ENCODE data around the gene SYTL2. TPM values are rescaled to one million over a fixed set of nuclear protein-coding genes. Genes with fewer than 3 reads are reported as not detected.
"Not testable (repeated sequence)": the region's sequence is repeated elsewhere in the genome, so short reads cannot be mapped to it uniquely, and the experiment has no call there.

Gene SYTL2, protein sequence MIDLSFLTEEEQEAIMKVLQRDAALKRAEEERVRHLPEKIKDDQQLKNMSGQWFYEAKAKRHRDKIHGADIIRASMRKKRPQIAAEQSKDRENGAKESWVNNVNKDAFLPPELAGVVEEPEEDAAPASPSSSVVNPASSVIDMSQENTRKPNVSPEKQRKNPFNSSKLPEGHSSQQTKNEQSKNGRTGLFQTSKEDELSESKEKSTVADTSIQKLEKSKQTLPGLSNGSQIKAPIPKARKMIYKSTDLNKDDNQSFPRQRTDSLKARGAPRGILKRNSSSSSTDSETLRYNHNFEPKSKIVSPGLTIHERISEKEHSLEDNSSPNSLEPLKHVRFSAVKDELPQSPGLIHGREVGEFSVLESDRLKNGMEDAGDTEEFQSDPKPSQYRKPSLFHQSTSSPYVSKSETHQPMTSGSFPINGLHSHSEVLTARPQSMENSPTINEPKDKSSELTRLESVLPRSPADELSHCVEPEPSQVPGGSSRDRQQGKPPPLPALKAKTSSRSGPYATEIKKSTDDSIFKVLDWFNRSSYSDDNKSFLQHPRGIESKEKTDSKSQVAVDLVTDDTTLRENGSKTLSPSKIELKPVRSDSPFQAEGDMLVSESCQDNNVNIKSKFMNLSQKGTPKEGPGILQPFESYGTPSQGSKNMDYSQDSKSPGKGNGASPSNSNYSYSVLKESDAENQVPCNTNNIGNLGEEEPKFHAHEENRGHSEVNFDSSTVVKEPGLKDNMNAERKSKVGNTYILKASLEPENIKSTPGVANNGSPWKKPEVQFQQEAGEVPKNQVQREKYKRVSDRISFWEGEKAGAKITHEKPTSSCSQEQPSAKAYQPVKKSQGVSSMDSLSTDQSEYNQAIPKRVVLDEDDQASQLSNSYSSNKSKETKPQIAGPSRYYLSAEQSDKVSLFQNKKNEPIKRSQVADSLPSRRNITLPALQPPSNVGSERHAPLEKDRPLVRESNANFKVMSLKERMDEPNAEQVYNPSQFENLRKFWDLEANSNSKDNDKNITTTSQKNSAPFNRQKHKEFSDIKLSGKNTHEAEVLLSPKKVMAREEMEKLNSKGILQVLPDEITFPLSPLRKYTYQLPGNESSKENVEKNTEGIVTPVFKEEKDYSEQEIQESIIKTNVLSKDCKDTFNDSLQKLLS (N-terminal part only)
- total RNA-seq: 17.4 TPM

DNA sequence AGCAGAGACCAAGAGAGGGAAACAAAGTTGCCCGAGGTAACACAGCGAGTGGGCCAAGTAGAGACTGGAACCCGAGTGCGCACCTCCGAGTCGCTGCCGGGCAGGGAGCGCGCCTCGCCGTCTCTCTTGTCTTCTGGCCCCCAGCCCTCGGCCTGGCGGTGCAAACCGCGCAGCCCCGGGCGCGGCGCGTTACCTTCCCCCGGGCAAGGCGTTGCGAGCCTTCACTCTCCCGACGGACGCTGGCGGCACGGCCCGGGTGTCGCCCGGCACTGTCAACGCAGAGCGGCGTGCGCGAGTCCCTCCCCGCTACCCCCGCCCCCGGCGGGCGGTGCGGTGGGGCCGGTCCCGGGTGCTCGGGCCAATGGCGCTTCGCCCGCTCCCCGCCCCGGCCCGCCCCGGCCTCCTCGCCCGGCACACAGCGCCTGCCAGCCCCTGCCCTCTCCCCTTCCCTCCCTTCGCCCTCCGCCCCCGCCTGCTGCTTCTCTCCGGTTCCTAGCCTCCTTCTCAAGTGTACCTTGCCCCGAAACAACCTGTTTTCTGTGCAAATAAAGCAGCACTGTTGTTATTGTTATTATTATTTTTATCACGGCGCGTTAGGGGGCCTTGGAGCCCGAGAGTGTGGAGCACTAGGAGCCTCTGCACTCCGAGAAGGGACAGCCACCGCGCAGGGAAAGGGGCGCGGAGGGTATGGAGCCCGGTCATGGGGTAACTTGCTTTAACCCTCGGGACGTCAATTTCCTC, at the start of gene SYTL2:
Gene SYTL2, minus strand, starts transcription at position 271 of the 741 bp plus-strand sequence. CDS start 53,416 bp downstream, outside the sequence.
- H3K4me3 ChIP-seq: peak within 1 kb of the TSS; percentile 64 to 65
- DNase-seq (ENCODE audit: extremely low spot score in 2 of 2): no peak
- H3K4me1 ChIP-seq: peaks cover 12% of the 10 kb centered on the region
- H3K36me3 ChIP-seq: no peaks in the 10 kb centered on the region
- no peaks in the 10 kb centered on the region for H3K9me3 ChIP-seq
- TF ChIP-seq POLR2AphosphoS5 (IDR thresholded peaks at IDR 0.05; ENCODE audit: insufficient read depth in 1 of 2, low read depth in 1 of 2): peak in 1 of 2 donors; percentile 82
- peak in 1 of 2 donors; percentile 58 for TF ChIP-seq POLR2A (IDR thresholded peaks at IDR 0.05)
- TF ChIP-seq, protein P1, sequence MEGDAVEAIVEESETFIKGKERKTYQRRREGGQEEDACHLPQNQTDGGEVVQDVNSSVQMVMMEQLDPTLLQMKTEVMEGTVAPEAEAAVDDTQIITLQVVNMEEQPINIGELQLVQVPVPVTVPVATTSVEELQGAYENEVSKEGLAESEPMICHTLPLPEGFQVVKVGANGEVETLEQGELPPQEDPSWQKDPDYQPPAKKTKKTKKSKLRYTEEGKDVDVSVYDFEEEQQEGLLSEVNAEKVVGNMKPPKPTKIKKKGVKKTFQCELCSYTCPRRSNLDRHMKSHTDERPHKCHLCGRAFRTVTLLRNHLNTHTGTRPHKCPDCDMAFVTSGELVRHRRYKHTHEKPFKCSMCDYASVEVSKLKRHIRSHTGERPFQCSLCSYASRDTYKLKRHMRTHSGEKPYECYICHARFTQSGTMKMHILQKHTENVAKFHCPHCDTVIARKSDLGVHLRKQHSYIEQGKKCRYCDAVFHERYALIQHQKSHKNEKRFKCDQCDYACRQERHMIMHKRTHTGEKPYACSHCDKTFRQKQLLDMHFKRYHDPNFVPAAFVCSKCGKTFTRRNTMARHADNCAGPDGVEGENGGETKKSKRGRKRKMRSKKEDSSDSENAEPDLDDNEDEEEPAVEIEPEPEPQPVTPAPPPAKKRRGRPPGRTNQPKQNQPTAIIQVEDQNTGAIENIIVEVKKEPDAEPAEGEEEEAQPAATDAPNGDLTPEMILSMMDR (IDR thresholded peaks at IDR 0.05): no peak
- no peaks in the 10 kb centered on the region for H3K27me3 ChIP-seq
- peak within 1 kb of the TSS; percentile 7 for H3K27ac ChIP-seq
- intact Hi-C loops (cut with DNase I): no loop called here

DNA sequence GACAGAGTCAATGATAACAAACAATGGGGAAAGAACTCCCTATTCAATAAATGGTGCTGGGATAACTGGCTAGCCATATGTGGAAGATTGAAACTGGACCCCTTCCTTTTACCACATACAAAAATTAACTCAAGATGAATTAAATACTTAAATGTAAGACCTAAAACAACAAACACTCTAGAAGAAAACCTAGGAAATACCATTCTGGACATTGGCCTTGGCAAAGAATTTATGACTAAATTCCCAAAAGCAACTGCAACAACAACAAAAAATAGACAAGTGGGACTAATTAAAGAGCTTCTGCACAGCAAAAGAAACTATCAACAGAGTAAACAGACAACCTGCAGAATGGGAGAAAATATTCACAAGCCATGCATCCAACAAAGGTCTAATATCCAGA, 48.6 kb upstream of the SYTL2 start:
- H3K9me3 ChIP-seq; DNase-seq (ENCODE audit: extremely low spot score in 2 of 2); H3K4me1 ChIP-seq; H3K27ac ChIP-seq; intact Hi-C loops (cut with DNase I); H3K4me3 ChIP-seq; H3K27me3 ChIP-seq; H3K36me3 ChIP-seq: not testable (repeated sequence)

DNA sequence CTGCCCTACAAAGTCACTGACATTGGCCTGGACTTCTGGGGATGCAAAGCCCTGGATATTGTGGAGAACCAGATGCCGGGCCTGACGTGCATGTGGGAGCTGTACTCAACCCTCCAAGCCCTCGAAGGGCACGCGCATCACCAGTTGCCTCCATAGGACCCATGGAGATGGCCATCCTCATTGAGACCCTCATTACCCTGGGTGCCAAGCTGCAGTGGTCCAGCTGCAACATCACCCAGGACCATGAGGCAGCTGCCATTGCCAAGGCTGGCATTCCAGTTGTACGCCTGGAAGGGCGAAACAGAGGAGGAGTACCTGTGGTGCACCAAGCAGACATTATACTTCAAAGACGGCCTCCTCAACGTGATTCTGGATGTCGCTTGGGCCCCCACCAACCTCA, 46.2 kb upstream of the SYTL2 start:
- Histone ChIP-seq H3K36me3 (no peaks in the 10 kb centered on the region), H3K27me3 (no peaks in the 10 kb centered on the region), H3K4me3 (no peak overlapping the region), H3K4me1 (peaks cover 20% of the 10 kb centered on the region), H3K9me3 (no peaks in the 10 kb centered on the region), H3K27ac (no peak overlapping the region)
- intact Hi-C loops (cut with DNase I): no loop called here
- DNase-seq (ENCODE audit: extremely low spot score in 2 of 2): no peak
- no peak for TF ChIP-seq POLR2A (IDR thresholded peaks at IDR 0.05)
- TF ChIP-seq, protein P1 (IDR thresholded peaks at IDR 0.05): no peak
- no peak for TF ChIP-seq POLR2AphosphoS5 (IDR thresholded peaks at IDR 0.05; ENCODE audit: insufficient read depth in 1 of 2, low read depth in 1 of 2)

DNA sequence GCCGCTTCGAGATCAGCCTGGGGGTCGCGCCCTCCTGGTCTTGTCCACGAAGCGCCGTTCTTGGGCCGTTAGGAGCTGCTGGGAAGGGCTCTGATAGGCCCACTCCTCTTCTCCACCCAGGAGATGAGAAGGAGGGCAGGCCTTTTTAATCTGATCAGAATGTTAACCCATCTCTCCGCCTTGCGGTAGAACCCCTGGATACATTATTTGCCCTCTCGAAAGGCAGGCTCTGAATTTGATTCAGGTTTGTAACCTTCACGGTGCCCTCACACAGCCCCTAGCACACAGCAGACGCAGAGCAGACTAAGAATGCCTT, 44.4 kb upstream of the SYTL2 start, which contains the start of gene CCDC83:
Gene CCDC83, plus strand, starts transcription at position 43 of the 316 bp plus-strand sequence. CDS start 9,741 bp downstream, outside the sequence.
- Histone ChIP-seq H3K27ac (peak within 1 kb of the TSS; percentile 87), H3K9me3 (no peaks in the 10 kb centered on the region), H3K4me3 (peak within 1 kb of the TSS; percentile 55 to 63), H3K4me1 (peaks cover 20% of the 10 kb centered on the region), H3K36me3 (no peaks in the 10 kb centered on the region), H3K27me3 (no peaks in the 10 kb centered on the region)
- DNase-seq (ENCODE audit: extremely low spot score in 2 of 2): peak in 1 of 2 donors; percentile 90
- TF ChIP-seq, protein P1 (IDR thresholded peaks at IDR 0.05): no peak
- no peak for TF ChIP-seq POLR2A (IDR thresholded peaks at IDR 0.05)
- intact Hi-C loops (cut with DNase I): no loop called here

Data from vagina (tissue), 2 donors.